ENCODE measurements around the gene GFPT1. TPM values are rescaled to one million over a fixed set of nuclear protein-coding genes. Genes with fewer than 3 reads are reported as not detected.

GFPT1 gene
- total RNA-seq, 6 donors from 2014 or later: 16.1 to 99.0 (median 38.5) TPM

DNA sequence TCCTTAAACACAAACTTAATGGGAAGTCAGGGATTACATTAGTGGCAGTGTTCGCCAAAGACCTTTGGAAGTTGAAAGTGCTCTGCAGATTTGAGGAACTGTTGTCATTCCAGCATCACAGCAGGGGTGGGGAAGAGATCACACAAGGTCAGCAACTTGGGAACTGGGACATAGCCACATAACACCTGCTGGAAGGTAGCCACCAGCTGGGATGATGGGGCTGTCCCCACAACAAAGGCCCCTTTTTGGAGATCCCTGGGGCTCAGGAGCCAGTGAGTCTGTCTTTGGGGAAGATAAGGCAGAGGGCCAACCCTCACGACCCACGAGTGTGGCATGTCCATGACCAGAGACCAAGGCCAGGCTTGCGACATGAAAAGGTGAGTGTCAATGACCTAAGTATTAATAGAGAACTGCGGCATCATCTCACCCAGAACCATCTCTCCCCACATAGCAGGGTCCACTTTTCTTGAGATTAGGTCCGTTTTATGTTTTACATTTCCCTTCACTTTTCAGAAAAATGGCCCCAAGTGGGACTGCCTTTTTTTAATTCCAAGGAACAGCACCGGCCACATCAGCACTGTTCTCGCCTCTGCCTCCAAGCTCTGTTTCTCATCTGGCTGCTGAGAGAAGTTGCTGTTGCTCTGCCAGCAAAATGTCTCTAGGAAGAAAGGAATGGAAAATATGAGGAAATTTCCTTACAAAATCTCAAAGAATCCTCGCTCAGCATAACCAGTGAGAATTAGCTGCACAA lies 106.9 kb downstream of the GFPT1 start:
- 75 to 90% methylated on average over 7 to 9 of the region's 9 CpGs for WGBS, 2 donors
- no peak overlapping the region for H3K27ac ChIP-seq
- no peaks in the 10 kb centered on the region for H3K36me3 ChIP-seq
- ATAC-seq (ENCODE audit: low FRiP score in 2 of 2): no peak
- no peak overlapping the region for H3K4me3 ChIP-seq
- TF ChIP-seq EP300 (IDR thresholded peaks at IDR 0.05): no peak
- TF ChIP-seq, protein P1, sequence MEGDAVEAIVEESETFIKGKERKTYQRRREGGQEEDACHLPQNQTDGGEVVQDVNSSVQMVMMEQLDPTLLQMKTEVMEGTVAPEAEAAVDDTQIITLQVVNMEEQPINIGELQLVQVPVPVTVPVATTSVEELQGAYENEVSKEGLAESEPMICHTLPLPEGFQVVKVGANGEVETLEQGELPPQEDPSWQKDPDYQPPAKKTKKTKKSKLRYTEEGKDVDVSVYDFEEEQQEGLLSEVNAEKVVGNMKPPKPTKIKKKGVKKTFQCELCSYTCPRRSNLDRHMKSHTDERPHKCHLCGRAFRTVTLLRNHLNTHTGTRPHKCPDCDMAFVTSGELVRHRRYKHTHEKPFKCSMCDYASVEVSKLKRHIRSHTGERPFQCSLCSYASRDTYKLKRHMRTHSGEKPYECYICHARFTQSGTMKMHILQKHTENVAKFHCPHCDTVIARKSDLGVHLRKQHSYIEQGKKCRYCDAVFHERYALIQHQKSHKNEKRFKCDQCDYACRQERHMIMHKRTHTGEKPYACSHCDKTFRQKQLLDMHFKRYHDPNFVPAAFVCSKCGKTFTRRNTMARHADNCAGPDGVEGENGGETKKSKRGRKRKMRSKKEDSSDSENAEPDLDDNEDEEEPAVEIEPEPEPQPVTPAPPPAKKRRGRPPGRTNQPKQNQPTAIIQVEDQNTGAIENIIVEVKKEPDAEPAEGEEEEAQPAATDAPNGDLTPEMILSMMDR (IDR thresholded peaks at IDR 0.05): no peak
- TF ChIP-seq POLR2A (IDR thresholded peaks at IDR 0.05): no peak
- TF ChIP-seq POLR2AphosphoS5 (IDR thresholded peaks at IDR 0.05): no peak
- H3K9me3 ChIP-seq: no peaks in the 10 kb centered on the region
- DNase-seq: no peak
- H3K4me1 ChIP-seq: no peaks in the 10 kb centered on the region
- H3K27me3 ChIP-seq: no peaks in the 10 kb centered on the region

DNA sequence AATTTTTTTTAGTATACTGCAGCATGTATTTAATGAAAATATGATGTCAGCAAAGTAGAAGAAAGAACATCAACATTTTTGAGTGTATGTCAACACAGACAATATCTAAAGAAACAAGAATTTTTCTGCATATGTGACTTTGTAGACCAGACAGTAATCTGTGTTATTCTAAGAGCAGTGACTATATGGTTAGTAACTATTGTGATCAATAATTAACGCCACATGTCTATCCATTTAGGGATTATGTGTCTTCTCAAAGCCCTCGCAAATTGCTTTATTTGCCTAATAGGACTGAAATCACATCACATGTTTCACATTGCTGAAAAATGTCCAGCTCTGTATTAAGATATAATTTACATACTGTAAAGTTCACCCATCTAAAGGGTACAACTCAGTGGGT lies 107.8 kb downstream of the GFPT1 start:
- Histone ChIP-seq H3K9me3 (no peaks in the 10 kb centered on the region), H3K27me3 (no peaks in the 10 kb centered on the region), H3K4me3 (no peak overlapping the region), H3K27ac (no peak overlapping the region), H3K36me3 (no peaks in the 10 kb centered on the region), H3K4me1 (no peaks in the 10 kb centered on the region)
- TF ChIP-seq, protein P1 (IDR thresholded peaks at IDR 0.05): no peak
- no peak for TF ChIP-seq POLR2AphosphoS5 (IDR thresholded peaks at IDR 0.05)
- no peak for TF ChIP-seq EP300 (IDR thresholded peaks at IDR 0.05)
- no peak for TF ChIP-seq POLR2A (IDR thresholded peaks at IDR 0.05)
- WGBS, 2 donors: 90% methylated on average over 2 of the region's 2 CpGs
- DNase-seq (no peak), ATAC-seq (ENCODE audit: low FRiP score in 2 of 2) (no peak)

DNA sequence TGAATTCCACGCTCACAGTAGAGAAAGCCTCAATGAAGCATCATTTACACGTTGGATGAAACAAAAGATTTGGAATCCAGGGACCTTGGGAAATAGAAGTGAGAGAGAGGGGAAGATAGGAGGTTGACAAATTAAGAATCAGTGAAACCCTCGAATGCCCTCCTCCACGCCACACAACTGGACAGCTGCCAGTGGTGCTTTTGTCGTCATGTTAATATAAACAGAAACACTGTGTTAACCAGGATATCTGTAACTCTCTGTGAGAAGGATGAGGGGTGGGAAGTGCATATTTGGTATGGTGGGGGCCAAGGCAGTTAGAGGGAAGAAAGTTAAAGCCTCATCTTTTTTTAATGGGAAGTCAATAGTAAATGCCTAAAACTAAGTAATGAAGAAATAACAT lies 108.7 kb downstream of the GFPT1 start:
- ATAC-seq (ENCODE audit: low FRiP score in 2 of 2): no peak
- Histone ChIP-seq H3K27me3 (no peaks in the 10 kb centered on the region), H3K4me3 (no peak overlapping the region), H3K9me3 (no peaks in the 10 kb centered on the region), H3K4me1 (no peaks in the 10 kb centered on the region), H3K27ac (no peak overlapping the region), H3K36me3 (no peaks in the 10 kb centered on the region)
- 34 to 35% methylated on average over 5 of the region's 5 CpGs for WGBS, 2 donors
- DNase-seq: no peak
- TF ChIP-seq, protein P1 (IDR thresholded peaks at IDR 0.05): no peak
- TF ChIP-seq EP300 (IDR thresholded peaks at IDR 0.05) (no peak), POLR2A (IDR thresholded peaks at IDR 0.05) (no peak), POLR2AphosphoS5 (IDR thresholded peaks at IDR 0.05) (no peak)

DNA sequence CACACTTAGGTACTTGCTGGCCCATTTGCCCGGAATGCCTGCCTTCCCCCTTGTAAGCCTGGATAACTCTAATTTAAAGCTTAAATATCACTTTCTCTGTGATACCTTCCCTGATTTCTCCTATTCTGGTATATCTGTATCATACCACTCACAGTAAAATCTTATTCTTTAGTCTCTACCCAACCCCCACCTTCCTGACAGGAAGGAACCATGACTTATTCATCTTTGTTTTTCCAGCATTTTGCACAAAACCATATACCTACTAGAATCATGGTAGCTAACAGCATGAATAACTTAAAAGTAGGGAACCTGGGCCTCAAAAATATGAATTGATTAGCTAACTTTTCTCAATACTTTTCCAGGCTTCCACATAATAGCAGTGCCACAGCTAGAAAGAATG lies 111.5 kb downstream of the GFPT1 start:
- DNase-seq (no peak), ATAC-seq (ENCODE audit: low FRiP score in 2 of 2) (no peak)
- Histone ChIP-seq H3K36me3 (no peaks in the 10 kb centered on the region), H3K27ac (no peak overlapping the region), H3K27me3 (no peaks in the 10 kb centered on the region), H3K9me3 (no peaks in the 10 kb centered on the region), H3K4me1 (peaks cover 0 to 6% (median 2%) of the 10 kb centered on the region in 4 donors), H3K4me3 (no peak overlapping the region)
- 95% methylated on average over 1 of the region's 1 CpG for WGBS, 2 donors
- TF ChIP-seq POLR2AphosphoS5 (IDR thresholded peaks at IDR 0.05) (no peak), EP300 (IDR thresholded peaks at IDR 0.05) (no peak)

DNA sequence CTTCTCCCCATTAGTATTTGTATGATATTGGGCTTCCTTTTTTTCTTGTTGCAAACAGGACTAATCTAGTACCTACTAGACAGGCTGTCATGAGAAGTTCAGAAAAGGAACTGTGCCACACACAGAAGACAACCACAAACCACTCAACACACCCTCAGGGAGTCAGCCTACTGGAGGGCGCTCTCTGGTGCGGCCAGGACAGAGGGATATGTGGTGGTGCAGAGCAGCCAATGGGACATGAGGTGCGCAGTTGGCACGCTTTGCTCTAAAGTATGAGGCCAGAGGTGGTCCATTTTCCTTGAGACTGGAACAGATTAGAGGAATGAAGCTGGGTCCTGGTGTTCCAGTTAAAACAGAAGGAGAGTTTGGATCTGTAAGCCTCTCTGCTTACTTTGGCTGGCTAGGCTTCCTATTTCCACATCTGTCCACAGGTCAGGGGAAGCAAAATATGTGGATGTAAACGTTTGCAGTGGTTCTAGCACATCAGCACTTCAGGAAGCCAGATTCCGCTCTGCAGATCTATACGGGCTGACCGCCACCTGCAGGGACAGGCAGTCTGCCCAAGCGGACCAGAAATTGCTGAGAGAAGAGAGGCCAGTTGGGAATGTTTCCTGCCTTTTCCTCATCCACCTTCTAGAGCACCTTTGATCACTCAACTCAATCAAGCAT lies 114.1 kb downstream of the GFPT1 start:
- no peak overlapping the region for H3K4me3 ChIP-seq
- DNase-seq (peak; percentile 3 to 28), ATAC-seq (ENCODE audit: low FRiP score in 2 of 2) (peak; percentile 78 to 82)
- no peak overlapping the region for H3K27ac ChIP-seq
- WGBS, 2 donors: 66 to 74% methylated on average over 8 to 9 of the region's 9 CpGs
- no peaks in the 10 kb centered on the region for H3K27me3 ChIP-seq
- H3K4me1 ChIP-seq: peaks cover 0 to 6% (median 2%) of the 10 kb centered on the region in 4 donors
- no peak for TF ChIP-seq EP300 (IDR thresholded peaks at IDR 0.05)
- TF ChIP-seq, protein P1 (IDR thresholded peaks at IDR 0.05): no peak
- no peaks in the 10 kb centered on the region for H3K9me3 ChIP-seq
- no peaks in the 10 kb centered on the region for H3K36me3 ChIP-seq
